Natural killer cell (primary cell): ENCODE data around the gene CUL1. TPM values are rescaled to one million over a fixed set of nuclear protein-coding genes. Genes with fewer than 3 reads are reported as not detected.

Experiments
- ATAC-seq, 3 donors: fragments of 150-1000 bp in 2 of 3; fragments of 200-7000 bp in 1 of 3; cut with Tn5 transposase; 1 replicate in 1 of 3; 2 replicates in 2 of 3; pipeline ENCODE4 v1.10.0; 2021; ENCODE audit warnings: mild to moderate bottlenecking in 2 of 3, moderate library complexity in 2 of 3
- DNase-seq, 2 donors: peaks; one replicate each; pipeline versions ENCODE4 v3.0.0 to v3.0.0-alpha.2; 2013 to 2021; ENCODE audit warnings: mixed read lengths in 1 of 2
- H3K27ac ChIP-seq: one replicate; pipeline ENCODE4 v1.5.1; 2013; ENCODE audit warnings: mild to moderate bottlenecking, low read length
- H3K27me3 ChIP-seq: one replicate; pipeline ENCODE4 v1.6.1; 2013; ENCODE audit warnings: low read length; ENCODE audit not compliant: control insufficient read depth, insufficient read depth
- H3K36me3 ChIP-seq: one replicate; pipeline ENCODE4 v1.6.1; 2013; ENCODE audit warnings: low read length; ENCODE audit not compliant: control insufficient read depth, insufficient read depth
- H3K4me1 ChIP-seq: one replicate; pipeline ENCODE4 v1.6.1; 2013; ENCODE audit warnings: low read length; ENCODE audit not compliant: control insufficient read depth, insufficient read depth
- H3K4me3 ChIP-seq: one replicate; pipeline ENCODE4 v1.5.1; 2013; ENCODE audit warnings: low read length
- H3K9me3 ChIP-seq: one replicate; pipeline ENCODE4 v1.6.1; 2013; ENCODE audit warnings: low read length; ENCODE audit not compliant: control insufficient read depth, insufficient read depth
- H3K27ac Mint-ChIP-seq, 2 donors: one replicate each; pipeline ENCODE4 v1.8.0; 2022; ENCODE audit warnings: mild to moderate bottlenecking in 2 of 2, mixed read lengths in 2 of 2, moderate library complexity in 1 of 2
- H3K27me3 Mint-ChIP-seq, 2 donors: one replicate each; pipeline ENCODE4 v1.8.0; 2022; ENCODE audit warnings: low read depth in 2 of 2, mixed read lengths in 2 of 2
- H3K36me3 Mint-ChIP-seq: one replicate; pipeline ENCODE4 v1.8.0; 2022; ENCODE audit warnings: mixed read lengths
- H3K4me1 Mint-ChIP-seq, 2 donors: one replicate each; pipeline ENCODE4 v1.8.0; 2022; ENCODE audit warnings: mixed read lengths in 2 of 2
- H3K4me3 Mint-ChIP-seq: one replicate; pipeline ENCODE4 v1.8.0; 2022; ENCODE audit warnings: mild to moderate bottlenecking, moderate library complexity, mixed read lengths
- H3K9me3 Mint-ChIP-seq, 2 donors: one replicate each; pipeline ENCODE4 v1.8.0; 2022; ENCODE audit warnings: mixed read lengths in 2 of 2
- CTCF ChIP-seq: fragments of 200-600 bp; IDR thresholded peaks from one replicate; pipeline ENCODE4 v1.8.0; 2022; ENCODE audit warnings: antibody characterized with exemption
- WGBS: methylation state at CpG from one replicate; pipeline ENCODE4 v1.1.7; 2013; ENCODE audit warnings: missing lambda C conversion rate; ENCODE audit not compliant: insufficient coverage; 5-methylcytosine and 5-hydroxymethylcytosine counted together
- intact Hi-C: fragments of 100-400 bp; cut with micrococcal nuclease; formaldehyde crosslinking; loops from one replicate; pipeline ENCODE4 v1.14.2; 2022
- total RNA-seq, 4 donors: library from RNA; stranded (reverse); fragments of 120-200 nt in 1 of 4; gene quantifications; one replicate each; pipeline versions ENCODE4 v1.2.3 to v1.2.4, GENCODE V29; 2013 to 2022

The CUL1 gene
- total RNA-seq = 10 to 100 TPM; 37.4 to 45.1 (median 43.2) TPM
- 59.6 TPM for total RNA-seq (2013)

GRCh38 chr7:148698397-148699023 is at the start of gene CUL1:
TSS of gene CUL1 (plus strand) at chr7:148698903. CDS start at chr7:148730123, 31,220 bp downstream.
- DNase-seq (peak; percentile 72 to 91), ATAC-seq (peak; percentile 78 to 88 (median 84))
- peak within 1 kb of the TSS; percentile 85 for H3K4me3 ChIP-seq
- Mint-ChIP-seq H3K27me3 (no peaks in the 10 kb centered on the region), H3K36me3 (no peaks in the 10 kb centered on the region), H3K4me1 (peaks cover 42 to 49% of the 10 kb centered on the region in 2 donors), H3K27ac (peak within 1 kb of the TSS; percentile 81 to 88), H3K9me3 (no peaks in the 10 kb centered on the region), H3K4me3 (peak within 1 kb of the TSS; percentile 95)
- peaks cover 22% of the 10 kb centered on the region for H3K4me1 ChIP-seq
- under 1% methylated on average over 84 of the region's 84 CpGs for WGBS
- TF ChIP-seq CTCF = no peak
- H3K27ac ChIP-seq = peak within 1 kb of the TSS; percentile 79
- H3K9me3 ChIP-seq = no peaks in the 10 kb centered on the region
- no peaks in the 10 kb centered on the region for H3K36me3 ChIP-seq
- intact Hi-C loops = loop anchor here (5.0 to 10.0 kb wide), 2 partner anchors 74 kb away; no protein-coding TSS in a partner anchor
- H3K27me3 ChIP-seq = no peaks in the 10 kb centered on the region

GRCh38 chr7:148650232-148650858 is 48.4 kb upstream of the CUL1 start:
- WGBS = 89% methylated on average over 4 of the region's 4 CpGs
- no peaks in the 10 kb centered on the region for H3K36me3 Mint-ChIP-seq
- no peak for TF ChIP-seq CTCF
- H3K27ac ChIP-seq = no peak overlapping the region
- H3K9me3 ChIP-seq = no peaks in the 10 kb centered on the region
- ATAC-seq = no peak
- no peak for DNase-seq
- no peaks in the 10 kb centered on the region for H3K27me3 ChIP-seq
- no peak overlapping the region for H3K4me3 ChIP-seq
- intact Hi-C loops = no loop called here
- H3K4me1 ChIP-seq = no peaks in the 10 kb centered on the region
- no peaks in the 10 kb centered on the region for H3K9me3 Mint-ChIP-seq
- peaks cover 14 to 33% of the 10 kb centered on the region in 2 donors for H3K27me3 Mint-ChIP-seq
- no peaks in the 10 kb centered on the region for H3K4me1 Mint-ChIP-seq
- no peaks in the 10 kb centered on the region for H3K36me3 ChIP-seq
- H3K4me3 Mint-ChIP-seq = no peak overlapping the region
- H3K27ac Mint-ChIP-seq = no peak overlapping the region

- intact Hi-C loops = no loop called here
- Histone ChIP-seq H3K36me3 (no peaks in the 10 kb centered on the region), H3K27ac (no peak overlapping the region), H3K27me3 (no peaks in the 10 kb centered on the region), H3K4me1 (no peaks in the 10 kb centered on the region), H3K9me3 (no peaks in the 10 kb centered on the region), H3K4me3 (no peak overlapping the region)
- H3K36me3 Mint-ChIP-seq = no peaks in the 10 kb centered on the region
- no peak overlapping the region for H3K4me3 Mint-ChIP-seq
- no peaks in the 10 kb centered on the region for H3K4me1 Mint-ChIP-seq
- H3K27ac Mint-ChIP-seq = no peak overlapping the region
- H3K9me3 Mint-ChIP-seq = no peaks in the 10 kb centered on the region
- no peak for ATAC-seq
- peaks cover 8 to 33% of the 10 kb centered on the region in 2 donors for H3K27me3 Mint-ChIP-seq
- DNase-seq = no peak
- TF ChIP-seq CTCF = no peak
Measured at GRCh38 chr7:148652773-148653172, 45.9 kb upstream of the CUL1 start.
